ENCODE data around the gene NEURL1.

GRCh38 chr10:103580430-103580829 is 86.9 kb downstream of the NEURL1 start:
- no peak for TF ChIP-seq NFYB (IDR thresholded peaks at IDR 0.05; ENCODE audit: insufficient read depth, low read depth, low read length)
- TF ChIP-seq SRF (IDR thresholded peaks at IDR 0.05; ENCODE audit: low read depth in 2 of 2, low read length in 2 of 2), result no peak
- no peak for TF ChIP-seq GABPA (IDR thresholded peaks at IDR 0.05; ENCODE audit: low read depth)
- TF ChIP-seq REST (IDR thresholded peaks at IDR 0.05; ENCODE audit: low read depth, low read length), result no peak
- TF ChIP-seq, protein P1, sequence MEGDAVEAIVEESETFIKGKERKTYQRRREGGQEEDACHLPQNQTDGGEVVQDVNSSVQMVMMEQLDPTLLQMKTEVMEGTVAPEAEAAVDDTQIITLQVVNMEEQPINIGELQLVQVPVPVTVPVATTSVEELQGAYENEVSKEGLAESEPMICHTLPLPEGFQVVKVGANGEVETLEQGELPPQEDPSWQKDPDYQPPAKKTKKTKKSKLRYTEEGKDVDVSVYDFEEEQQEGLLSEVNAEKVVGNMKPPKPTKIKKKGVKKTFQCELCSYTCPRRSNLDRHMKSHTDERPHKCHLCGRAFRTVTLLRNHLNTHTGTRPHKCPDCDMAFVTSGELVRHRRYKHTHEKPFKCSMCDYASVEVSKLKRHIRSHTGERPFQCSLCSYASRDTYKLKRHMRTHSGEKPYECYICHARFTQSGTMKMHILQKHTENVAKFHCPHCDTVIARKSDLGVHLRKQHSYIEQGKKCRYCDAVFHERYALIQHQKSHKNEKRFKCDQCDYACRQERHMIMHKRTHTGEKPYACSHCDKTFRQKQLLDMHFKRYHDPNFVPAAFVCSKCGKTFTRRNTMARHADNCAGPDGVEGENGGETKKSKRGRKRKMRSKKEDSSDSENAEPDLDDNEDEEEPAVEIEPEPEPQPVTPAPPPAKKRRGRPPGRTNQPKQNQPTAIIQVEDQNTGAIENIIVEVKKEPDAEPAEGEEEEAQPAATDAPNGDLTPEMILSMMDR (IDR thresholded peaks at IDR 0.05 in 2 of 3, conservative IDR thresholded peaks at IDR 0.05 in 1 of 3; ENCODE audit: control insufficient read depth in 2 of 3, extremely low read depth in 1 of 3, insufficient read depth in 1 of 3, low read depth in 3 of 3, low read length in 3 of 3), result no peak
- TF ChIP-seq POLR2AphosphoS5 (IDR thresholded peaks at IDR 0.05; ENCODE audit: low read length), result no peak
- TF ChIP-seq PML (IDR thresholded peaks at IDR 0.05; ENCODE audit: low read length), result no peak

Measured in GM12878 (cell line).